Dermis lymphatic vessel endothelial cell (primary cell): ENCODE measurements around the gene KCTD15. TPM values are rescaled to one million over a fixed set of nuclear protein-coding genes. Genes with fewer than 3 reads are reported as not detected.

Source experiments
- total RNA-seq: library from RNA; depleted of rRNA; stranded (reverse); fragments of >200 nt; gene quantifications from 2 replicates; pipeline ENCODE4 v1.2.1, GENCODE V29; 2014

The KCTD15 gene
- total RNA-seq = 17.7 and 56.6 TPM in 2 replicates

GRCh38 chr19:33796164-33796875 is at the start of gene KCTD15:
TSS of gene KCTD15 (plus strand) at chr19:33796870. CDS start at chr19:33800455, 3,585 bp downstream.

Other genes starting within 250 kb of the KCTD15 start
- under 0.01 and 0.11 TPM in 2 replicates for gene CHST8, start 174.9 kb upstream of the KCTD15 start, total RNA-seq